ENCODE results near the gene LCLAT1. TPM values are rescaled to one million over a fixed set of nuclear protein-coding genes. Genes with fewer than 3 reads are reported as not detected.

Gene LCLAT1
- total RNA-seq, 1 experiment from 2014 or later, result 36.0 TPM

DNA sequence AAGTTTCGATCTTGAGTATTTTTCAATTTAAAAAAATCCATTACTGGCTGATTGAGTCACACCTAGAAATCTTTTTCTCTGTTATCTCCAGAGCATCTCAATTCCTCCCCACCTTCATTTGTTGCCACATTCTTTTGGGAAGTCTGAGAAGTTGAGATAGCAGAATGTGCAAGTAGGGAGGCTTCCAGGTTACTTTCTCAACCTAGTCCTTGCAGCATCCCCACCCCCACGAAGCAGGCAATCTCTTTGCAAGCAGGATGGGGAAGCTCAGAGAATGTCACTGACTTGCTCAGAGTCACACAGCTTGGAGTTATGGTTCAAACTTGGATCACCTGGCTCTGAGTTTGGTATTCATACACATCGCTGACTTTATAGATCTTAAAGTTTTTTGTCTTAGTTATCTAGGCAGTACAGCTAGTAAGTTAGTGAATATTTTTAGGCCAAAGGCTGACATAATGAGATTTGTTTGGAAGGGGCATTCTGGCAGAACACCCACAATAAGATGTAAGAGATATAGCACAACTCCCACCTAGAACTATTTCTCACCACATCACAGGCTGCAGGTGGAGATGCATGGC lies 25.9 kb upstream of the LCLAT1 start:
- DNase-seq (ENCODE audit: low read depth), result no peak
- in situ Hi-C loops (cut with HindIII; ENCODE audit: low pct_unique_long_range_greater_than_20kb, low sequenced_read_pairs), result no loop called here

DNA sequence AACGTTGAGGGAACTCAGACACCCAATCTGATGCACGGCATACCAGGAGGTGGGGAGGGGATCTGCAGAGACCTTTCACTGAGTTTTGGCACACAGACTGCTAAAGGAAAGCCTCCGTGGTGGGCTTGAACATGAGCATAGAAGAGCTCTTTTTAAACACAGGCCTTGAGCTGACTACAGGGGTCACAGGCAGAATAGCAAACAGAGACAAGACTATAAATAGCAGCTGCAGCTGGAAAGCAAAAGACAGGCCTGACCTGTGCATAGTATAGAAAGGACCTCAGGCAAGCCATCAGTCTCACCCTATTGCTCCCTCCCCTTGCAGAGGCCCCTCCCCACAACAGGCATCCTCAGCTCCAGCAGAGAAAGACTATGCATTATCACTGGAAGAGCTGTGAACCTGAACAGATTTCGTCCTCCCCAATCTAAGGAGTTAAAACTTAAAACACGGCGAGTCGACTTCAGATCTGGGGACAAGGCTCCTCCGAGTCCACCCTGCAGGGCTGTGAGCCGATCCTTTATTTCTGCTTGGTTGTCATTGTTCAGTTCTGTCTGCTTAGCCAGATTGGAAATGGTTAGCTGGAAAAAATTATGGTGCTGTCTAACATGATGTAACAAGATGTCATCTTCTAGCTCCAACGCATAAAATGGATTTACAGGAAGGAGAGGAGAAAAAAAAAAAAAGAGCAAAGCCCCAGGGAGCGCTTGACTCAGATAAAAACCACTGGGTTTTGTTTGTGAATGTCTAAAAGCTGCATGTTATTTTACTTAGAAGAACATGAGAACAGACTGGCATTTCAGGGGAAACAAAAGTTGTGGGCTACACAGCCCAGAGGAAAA lies 25.2 kb upstream of the LCLAT1 start:
- in situ Hi-C loops (cut with HindIII; ENCODE audit: low pct_unique_long_range_greater_than_20kb, low sequenced_read_pairs), result no loop called here

DNA sequence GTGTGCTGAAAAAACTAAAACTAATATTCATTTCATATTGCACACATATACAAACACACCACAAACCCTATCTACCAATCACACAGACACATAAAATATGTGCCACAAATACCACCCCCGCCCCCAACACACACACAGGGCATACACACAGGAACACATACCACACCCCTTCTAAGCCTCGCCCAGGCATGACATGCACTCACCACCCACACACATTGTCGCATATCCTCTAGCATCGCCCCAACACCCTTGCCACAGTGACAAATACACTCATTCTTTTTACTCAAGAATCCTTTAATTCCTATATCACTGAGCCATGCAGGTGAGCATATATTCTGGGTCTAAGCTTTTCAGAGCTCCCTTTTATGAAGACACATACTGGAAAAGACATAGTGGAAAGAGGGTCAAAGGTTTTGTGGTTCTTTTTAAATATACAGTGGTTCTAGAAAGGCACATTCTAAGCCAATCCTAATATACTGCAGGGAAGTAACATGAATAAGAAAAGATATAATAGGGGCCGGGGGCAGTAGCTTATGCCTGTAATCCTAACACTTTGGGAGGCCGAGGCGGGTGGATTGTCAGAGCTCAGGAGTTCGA lies 24.5 kb upstream of the LCLAT1 start:
- DNase-seq (ENCODE audit: low read depth), result no peak
- in situ Hi-C loops (cut with HindIII; ENCODE audit: low pct_unique_long_range_greater_than_20kb, low sequenced_read_pairs), result no loop called here

More for the DNA sequence above, 25.2 kb upstream of the LCLAT1 start:
- peak; percentile 14 for DNase-seq (ENCODE audit: low read depth)

DNA sequence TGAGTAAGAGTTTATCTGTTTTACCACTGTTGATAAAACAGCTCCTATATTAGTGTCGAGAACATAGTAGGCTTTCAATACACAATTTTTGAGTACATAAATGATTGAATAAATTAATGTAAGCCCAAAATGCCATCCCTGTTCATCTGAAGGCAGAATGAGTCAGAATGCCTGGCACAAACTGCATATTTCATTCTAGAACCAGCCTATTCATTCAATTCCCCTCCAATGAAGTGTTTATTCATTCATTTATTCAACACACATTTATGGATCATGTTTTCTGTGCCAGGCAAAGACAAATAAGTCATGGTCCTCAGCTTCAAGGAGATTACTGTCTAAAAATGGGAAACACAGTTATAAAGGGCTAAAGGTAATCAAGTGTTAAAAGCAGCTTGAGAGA lies 22.8 kb upstream of the LCLAT1 start:
- in situ Hi-C loops (cut with HindIII; ENCODE audit: low pct_unique_long_range_greater_than_20kb, low sequenced_read_pairs), result no loop called here
- no peak for DNase-seq (ENCODE audit: low read depth)

DNA sequence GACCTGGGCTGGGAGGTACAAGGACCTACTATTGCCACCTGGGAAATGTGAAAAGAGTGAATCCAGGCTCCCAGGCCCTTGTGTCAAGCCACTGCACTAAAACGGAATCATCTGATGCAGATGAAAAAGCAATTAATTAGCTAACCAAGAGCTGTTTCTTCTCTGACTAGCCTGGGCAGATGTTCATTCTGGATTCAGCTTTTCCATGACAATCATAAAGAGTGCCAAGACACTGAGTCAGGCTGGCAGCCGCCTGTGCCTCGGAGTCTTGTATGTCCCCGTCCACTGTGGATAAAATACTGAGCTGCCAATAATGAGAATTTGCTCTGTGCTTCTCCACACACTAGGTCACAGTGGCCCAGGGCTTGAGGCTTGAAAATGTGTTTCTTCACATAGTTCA lies 21.7 kb upstream of the LCLAT1 start:
- no peak for DNase-seq (ENCODE audit: low read depth)
- in situ Hi-C loops (cut with HindIII; ENCODE audit: low pct_unique_long_range_greater_than_20kb, low sequenced_read_pairs), result no loop called here

DNA sequence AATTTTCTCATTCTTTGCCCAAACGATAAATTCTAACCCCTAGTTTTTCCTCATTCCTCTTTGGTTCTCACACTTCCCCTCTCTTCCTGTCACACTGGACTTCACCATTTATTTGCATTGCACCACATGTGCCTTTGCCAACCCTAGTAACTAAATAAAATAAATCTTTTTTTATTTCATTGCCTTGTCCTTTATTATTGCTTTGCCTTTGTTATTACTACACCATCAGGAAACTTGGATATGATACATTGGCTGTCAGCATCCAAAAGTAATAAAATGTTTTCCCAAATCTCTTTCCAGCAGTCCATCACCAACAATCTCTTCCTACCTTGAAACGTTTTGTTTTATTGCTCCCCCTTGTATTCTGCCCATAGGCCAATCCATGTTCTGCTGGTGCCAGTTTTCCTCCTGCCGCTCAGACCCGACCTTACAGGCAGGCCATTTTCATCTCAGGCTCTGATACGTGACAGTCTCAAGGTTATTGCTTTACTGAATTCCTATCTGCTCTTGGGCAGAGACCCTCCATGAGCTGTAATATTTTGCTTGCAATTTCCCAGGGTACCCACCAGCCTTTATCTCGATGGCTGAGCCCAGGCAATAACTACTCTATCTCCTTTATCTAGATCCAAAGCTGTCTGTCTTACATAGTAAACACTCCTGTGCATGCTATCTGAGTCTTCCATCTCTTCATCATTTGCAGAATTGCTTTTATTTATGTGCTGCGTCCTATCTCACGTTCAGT lies 19.3 kb upstream of the LCLAT1 start:
- in situ Hi-C loops (cut with HindIII; ENCODE audit: low pct_unique_long_range_greater_than_20kb, low sequenced_read_pairs), result no loop called here

DNA sequence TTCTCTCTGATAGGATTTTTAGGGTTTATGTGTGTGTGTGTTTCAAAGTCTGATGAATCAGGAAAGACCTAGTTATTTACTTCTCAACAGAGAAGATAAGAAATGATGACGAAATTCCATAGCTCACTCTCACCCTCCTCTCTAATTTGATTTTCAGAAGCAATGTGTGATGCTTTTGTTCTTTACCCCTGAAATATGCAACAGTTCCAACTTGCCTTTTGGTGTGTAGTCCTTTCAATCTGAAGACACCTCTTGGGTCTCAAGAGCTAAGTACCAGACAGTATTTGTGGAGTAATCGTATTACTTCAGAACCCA lies 18.7 kb upstream of the LCLAT1 start:
- in situ Hi-C loops (cut with HindIII; ENCODE audit: low pct_unique_long_range_greater_than_20kb, low sequenced_read_pairs), result no loop called here

More for the DNA sequence above, 19.3 kb upstream of the LCLAT1 start:
- no peak for DNase-seq (ENCODE audit: low read depth)

DNA sequence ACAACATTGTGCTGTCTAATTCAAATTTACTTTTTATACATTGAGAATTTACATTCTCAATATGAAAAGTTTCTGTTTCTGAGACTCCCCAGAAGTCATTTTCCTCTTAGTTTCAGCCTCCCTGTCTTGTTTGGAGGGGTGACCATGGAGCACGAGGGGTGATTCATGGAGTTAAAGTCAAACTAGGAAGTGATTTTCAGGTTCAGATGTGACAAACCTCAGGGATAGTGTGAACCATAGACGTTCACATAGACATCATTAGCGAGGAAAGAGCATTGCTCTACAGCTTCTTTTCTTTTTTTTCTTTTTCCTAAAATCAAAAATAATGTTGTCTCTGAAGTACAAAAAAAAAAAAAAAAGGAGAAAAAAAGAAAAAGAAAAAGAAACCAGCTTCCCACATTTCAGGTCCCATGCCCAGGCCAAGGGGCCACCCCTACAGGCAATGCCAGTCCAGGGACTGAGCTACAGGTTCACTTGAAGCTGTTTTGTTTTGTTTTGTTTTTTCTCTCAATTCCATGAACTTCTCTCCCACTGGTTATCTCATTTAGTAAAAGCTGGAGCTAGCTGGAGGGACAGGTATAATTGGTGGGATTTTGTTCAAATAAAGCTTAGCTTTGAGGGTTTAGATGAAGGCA lies 18.1 kb upstream of the LCLAT1 start:
- DNase-seq (ENCODE audit: low read depth), result no peak
- in situ Hi-C loops (cut with HindIII; ENCODE audit: low pct_unique_long_range_greater_than_20kb, low sequenced_read_pairs), result no loop called here

More for the DNA sequence above, 18.7 kb upstream of the LCLAT1 start:
- DNase-seq (ENCODE audit: low read depth), result no peak

DNA sequence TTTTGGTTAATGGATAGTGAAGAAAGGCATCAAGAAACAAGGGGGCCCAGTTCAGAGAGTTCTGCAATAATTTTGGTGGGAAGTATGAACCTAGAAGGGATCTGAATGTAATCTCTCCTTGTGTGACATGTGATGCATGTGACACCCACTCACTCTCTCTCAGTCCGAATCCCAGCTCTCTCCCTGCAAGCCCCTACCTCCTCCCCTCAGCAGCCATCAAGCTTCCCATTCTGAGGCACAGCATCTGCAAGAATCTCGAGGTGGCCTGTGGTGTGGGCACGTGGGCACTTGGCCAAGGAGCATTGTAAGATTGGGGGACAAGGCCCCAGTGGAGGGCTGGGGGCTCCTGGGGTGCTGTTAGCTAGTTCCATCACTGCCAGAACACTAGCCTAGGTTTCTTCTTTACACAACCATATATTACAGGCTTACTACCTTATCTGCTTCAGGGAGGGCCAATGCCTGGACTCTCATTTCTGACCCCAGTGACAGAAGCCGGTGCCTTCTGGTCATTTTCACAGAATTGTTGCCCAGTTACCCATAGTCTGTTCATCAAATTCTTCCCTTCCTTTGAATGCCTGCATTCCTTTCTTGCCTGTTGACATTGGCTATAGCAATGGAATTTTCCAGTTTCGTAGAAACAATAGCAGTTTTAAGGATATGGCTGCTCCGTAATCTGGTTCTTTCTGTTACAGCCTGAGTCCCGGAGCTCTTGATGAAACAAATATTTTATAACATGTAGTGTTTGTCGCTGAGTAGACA lies 13.3 kb upstream of the LCLAT1 start:
- in situ Hi-C loops (cut with HindIII; ENCODE audit: low pct_unique_long_range_greater_than_20kb, low sequenced_read_pairs), result no loop called here
- no peak for DNase-seq (ENCODE audit: low read depth)

DNA sequence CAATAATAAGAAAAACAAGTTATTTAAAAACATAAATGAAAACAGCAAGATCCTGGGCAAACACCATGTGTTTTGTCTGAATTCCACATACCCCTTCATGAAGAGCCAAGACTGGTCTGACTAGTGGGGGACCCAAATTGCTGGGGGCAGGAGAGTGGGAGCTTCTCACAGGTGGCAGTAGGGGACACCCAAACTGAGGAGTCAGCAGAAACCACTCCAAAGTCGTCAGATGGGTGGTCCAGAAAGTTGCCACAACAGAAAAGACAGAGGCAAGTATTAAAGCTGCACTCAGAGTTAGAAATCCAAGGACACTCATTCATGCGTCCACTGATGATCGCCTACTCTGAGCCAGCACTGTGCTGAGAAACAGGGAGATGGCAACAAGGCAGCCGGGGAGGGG lies 12.3 kb upstream of the LCLAT1 start:
- in situ Hi-C loops (cut with HindIII; ENCODE audit: low pct_unique_long_range_greater_than_20kb, low sequenced_read_pairs), result no loop called here
- no peak for DNase-seq (ENCODE audit: low read depth)

DNA sequence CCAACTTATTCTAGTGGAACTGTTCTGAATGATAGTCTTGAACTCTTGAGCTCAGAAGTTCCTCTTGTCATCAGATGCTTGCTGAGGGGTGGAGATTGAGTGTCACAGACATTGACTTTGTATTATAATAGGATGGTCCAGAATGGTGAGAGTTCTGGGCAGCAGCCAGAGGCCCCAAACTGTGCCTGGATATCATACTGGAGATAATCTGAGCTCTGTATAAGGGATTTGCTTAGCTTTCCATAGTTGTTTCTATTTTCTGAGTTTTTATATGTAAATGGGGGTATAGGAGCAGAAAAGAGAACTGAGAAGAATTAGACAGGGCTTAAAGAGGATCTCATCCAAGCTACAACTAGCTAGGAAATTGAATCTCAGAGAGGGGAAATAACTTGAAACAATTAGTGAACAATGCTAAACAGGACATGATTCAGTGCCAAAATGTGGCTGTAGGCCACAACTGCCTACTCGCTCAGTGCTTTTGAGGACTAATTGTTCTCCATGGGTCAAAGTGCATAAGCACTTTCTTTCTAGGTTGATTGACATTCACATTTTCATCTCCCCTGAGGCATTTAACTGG lies 10.1 kb upstream of the LCLAT1 start:
- no peak for DNase-seq (ENCODE audit: low read depth)
- in situ Hi-C loops (cut with HindIII; ENCODE audit: low pct_unique_long_range_greater_than_20kb, low sequenced_read_pairs), result no loop called here

DNA sequence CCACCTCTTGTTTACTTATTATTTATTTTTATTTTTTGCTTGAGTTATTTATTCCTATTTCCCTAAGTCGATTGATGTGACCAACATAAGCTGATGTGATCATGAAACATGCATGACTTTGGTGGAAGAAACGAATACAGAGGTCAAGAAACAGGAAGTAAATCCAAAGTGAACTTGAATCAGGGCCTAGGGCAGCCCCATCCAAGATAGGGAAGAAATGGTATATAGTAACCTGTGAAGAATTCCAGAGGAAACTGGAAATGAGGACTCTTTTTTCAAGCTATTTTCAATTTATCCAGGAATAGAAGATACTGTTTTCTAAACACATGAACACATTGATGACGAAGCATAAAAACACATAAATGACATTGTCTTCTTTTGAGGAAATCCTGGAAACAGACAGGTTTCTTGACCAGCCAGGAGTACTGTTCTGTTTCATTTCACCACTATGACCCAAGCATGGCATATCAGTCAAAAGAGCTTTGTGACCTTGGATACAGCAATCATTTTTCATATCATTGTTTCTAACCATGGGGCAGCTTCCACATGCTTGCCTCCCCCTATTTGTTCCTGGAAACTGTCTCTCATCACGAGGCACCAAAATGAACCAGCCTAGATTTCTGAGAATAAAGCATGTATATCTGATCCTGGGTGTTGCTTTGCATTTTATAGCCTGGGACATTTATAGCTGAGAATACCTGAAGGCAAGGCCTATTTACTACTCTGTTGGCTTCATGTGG lies 9.1 kb upstream of the LCLAT1 start:
- no peak for DNase-seq (ENCODE audit: low read depth)
- in situ Hi-C loops (cut with HindIII; ENCODE audit: low pct_unique_long_range_greater_than_20kb, low sequenced_read_pairs), result no loop called here

DNA sequence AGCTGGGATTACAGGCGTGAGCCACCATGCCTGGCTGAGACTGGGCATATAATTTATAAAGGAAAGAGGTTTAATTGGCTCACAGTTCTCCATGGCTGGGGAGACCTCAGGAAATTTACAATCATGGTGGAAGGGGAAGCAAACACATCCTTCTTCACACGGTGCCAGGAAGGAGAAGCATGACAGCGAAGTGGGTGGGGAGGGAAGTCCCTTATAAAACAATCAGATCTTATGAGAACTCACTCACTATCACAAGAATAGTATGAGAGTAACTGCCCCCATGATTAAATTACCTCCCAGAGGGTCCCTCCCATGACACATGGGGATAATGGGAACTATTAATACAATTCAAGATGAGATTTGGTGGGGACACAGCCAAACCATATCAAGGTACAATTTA lies 7.8 kb upstream of the LCLAT1 start:
- no peak for DNase-seq (ENCODE audit: low read depth)
- in situ Hi-C loops (cut with HindIII; ENCODE audit: low pct_unique_long_range_greater_than_20kb, low sequenced_read_pairs), result no loop called here

DNA sequence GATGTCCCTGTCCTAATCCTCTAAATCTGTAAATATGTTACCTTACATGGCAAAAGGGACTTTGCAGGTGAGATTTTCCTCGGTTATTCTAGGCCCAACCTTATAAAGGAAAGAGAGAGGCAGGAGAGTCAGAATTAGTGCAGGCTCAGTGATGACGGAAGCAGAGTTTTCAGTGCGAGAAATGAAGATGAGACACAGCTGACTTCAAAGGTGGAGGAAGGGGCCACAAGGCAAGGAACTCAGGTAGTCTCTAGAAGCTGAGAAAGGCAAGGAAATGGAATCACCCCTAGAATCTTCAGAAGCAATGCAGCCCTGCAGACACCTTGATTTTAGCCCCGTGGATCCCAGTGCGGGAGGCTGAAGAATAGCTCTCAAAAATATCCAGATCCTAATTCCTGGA lies 7.2 kb upstream of the LCLAT1 start:
- in situ Hi-C loops (cut with HindIII; ENCODE audit: low pct_unique_long_range_greater_than_20kb, low sequenced_read_pairs), result no loop called here

DNA sequence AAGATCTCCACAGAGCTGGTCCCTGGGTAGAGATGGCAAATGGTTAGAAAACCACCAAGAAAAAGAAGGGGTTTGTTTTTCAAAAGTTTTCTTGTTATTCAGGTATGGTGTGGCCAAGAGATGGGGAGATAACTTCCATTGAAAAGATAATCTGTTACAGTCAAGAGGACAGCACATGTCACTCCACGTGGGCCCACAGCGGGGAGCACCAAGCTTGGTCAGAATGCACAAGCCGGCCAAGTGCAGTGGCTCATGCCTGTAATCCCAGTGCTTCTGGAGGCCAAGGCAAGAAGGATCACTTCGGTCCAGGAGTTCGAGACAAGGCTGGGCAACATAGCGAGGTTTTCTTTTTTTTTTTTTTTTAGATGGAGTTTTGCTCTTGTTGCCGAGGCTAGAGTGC lies 6.0 kb upstream of the LCLAT1 start:
- DNase-seq (ENCODE audit: low read depth), result no peak
- in situ Hi-C loops (cut with HindIII; ENCODE audit: low pct_unique_long_range_greater_than_20kb, low sequenced_read_pairs), result no loop called here

More for the DNA sequence above, 7.2 kb upstream of the LCLAT1 start:
- DNase-seq (ENCODE audit: low read depth), result no peak

DNA sequence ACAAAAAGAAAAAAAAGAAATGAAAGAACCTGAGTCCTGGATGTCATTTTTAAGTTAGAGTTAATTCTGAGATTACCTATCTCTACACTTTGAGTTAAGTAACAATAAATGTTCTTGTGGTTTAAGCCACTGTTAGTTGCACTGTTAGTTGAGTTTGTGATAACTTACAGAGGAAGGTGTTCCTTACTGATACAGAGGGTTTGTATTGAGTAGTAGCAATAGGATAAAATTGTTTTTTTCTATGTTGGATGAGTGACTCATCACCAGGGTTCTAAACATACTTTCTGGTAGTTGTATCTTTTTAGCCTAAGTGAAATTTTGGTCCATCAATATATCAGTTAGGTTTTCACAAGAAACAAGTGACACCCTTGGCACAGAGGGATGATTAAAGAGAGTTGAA lies 4.0 kb upstream of the LCLAT1 start:
- DNase-seq (ENCODE audit: low read depth), result no peak
- in situ Hi-C loops (cut with HindIII; ENCODE audit: low pct_unique_long_range_greater_than_20kb, low sequenced_read_pairs), result no loop called here

DNA sequence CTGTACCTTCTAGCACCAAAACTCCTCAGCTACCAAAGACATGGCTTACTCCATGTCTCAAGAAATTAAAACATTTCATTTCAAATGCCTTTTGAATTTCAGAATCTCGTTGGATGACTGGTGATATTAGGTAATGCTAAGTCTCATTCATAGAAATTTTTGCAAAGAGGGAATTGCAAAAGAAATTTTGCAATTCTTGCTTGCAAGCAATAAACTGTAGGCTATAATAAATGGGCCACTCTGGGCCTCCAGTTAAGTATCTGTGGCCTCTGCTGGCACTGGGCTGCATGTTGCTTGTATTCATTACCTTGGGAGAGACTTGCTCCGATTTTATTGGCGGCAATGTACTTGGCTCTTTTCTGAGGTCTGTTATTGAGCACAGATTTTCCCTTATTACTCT lies 2.8 kb upstream of the LCLAT1 start:
- in situ Hi-C loops (cut with HindIII; ENCODE audit: low pct_unique_long_range_greater_than_20kb, low sequenced_read_pairs), result no loop called here
- no peak for DNase-seq (ENCODE audit: low read depth)
